HCEC 1CT (cell line): Measurements from ENCODE around the gene LIPC.

ENCODE experiments used
- DNase-seq: peaks from one replicate; pipeline ENCODE4 v3.0.0-alpha.2; 2017

The LIPC gene

GRCh38 chr15:58437531-58438105 lies 5.8 kb downstream of the LIPC start:
- DNase-seq = no peak

GRCh38 chr15:58438111-58438510 lies 6.3 kb downstream of the LIPC start:
- DNase-seq = no peak

- peak; percentile 76 for DNase-seq
Measured at GRCh38 chr15:58438956-58439355, 7.2 kb downstream of the LIPC start.

GRCh38 chr15:58440158-58440910 lies 8.5 kb downstream of the LIPC start:
- peak; percentile 71 for DNase-seq

GRCh38 chr15:58440922-58441321 lies 9.1 kb downstream of the LIPC start:
- DNase-seq = no peak

- peak; percentile 88 for DNase-seq
Measured at GRCh38 chr15:58441376-58442070, 9.7 kb downstream of the LIPC start.

GRCh38 chr15:58442122-58442521 lies 10.3 kb downstream of the LIPC start:
- peak; percentile 19 for DNase-seq

- DNase-seq = no peak
Measured at GRCh38 chr15:58443308-58443707, 11.5 kb downstream of the LIPC start.

GRCh38 chr15:58444056-58444455 lies 12.3 kb downstream of the LIPC start:
- DNase-seq = no peak

GRCh38 chr15:58444658-58445332 lies 13.0 kb downstream of the LIPC start:
- DNase-seq = no peak

- no peak for DNase-seq
Measured at GRCh38 chr15:58445865-58446264, 14.1 kb downstream of the LIPC start.

- DNase-seq = no peak
Measured at GRCh38 chr15:58446521-58446920, 14.7 kb downstream of the LIPC start.

- no peak for DNase-seq
Measured at GRCh38 chr15:58447271-58448010, 15.7 kb downstream of the LIPC start.

- no peak for DNase-seq
Measured at GRCh38 chr15:58448331-58448730, 16.5 kb downstream of the LIPC start.

- no peak for DNase-seq
Measured at GRCh38 chr15:58448906-58449305, 17.1 kb downstream of the LIPC start.

GRCh38 chr15:58451826-58452225 lies 20.0 kb downstream of the LIPC start:
- DNase-seq = no peak

- no peak for DNase-seq
Measured at GRCh38 chr15:58452775-58453174, 21.0 kb downstream of the LIPC start.

- no peak for DNase-seq
Measured at GRCh38 chr15:58453931-58454793, 22.4 kb downstream of the LIPC start.

GRCh38 chr15:58454950-58455401 lies 23.2 kb downstream of the LIPC start:
- no peak for DNase-seq

- peak; percentile 92 for DNase-seq
Measured at GRCh38 chr15:58457466-58457965, 25.7 kb downstream of the LIPC start.

- peak; percentile 30 for DNase-seq
Measured at GRCh38 chr15:58458076-58458475, 26.3 kb downstream of the LIPC start.
